NOMO-1 (cell line): Measurements from ENCODE around the gene OLA1.

ENCODE experiments used
- DNase-seq, 2 experiments: peaks; one replicate each; lab custom pipeline; 2025; ENCODE audit not compliant: unreplicated experiment in 2 of 2; lab: John Stamatoyannopoulos, UW

The OLA1 gene

DNA sequence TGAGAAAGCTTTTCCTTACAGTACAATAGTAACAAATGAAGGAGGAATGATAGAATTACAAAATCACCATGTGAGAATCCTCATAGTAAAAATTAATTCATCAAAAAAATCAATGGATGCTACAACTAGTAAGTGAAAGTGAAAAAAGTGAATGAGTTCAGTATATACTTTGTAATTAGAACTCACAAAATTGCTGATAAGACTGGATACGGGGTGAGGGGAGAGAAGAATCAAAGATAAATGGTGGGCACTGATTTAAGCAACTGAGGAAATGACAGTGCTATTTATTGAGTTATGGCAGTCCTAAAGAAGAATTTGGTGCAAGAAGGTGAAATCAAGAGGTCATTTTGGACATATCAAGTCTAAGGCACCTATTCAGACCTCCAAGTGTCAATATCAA lies 20.6 kb downstream of the OLA1 start:
- no peak for DNase-seq

GRCh38 chr2:174224665-174225288 lies 23.6 kb downstream of the OLA1 start:
- DNase-seq: no peak

- DNase-seq: no peak
Observed at GRCh38 chr2:174224125-174224524, 24.2 kb downstream of the OLA1 start.

- no peak for DNase-seq
Observed at GRCh38 chr2:174223388-174223787, 24.9 kb downstream of the OLA1 start.

- DNase-seq: no peak
Observed at GRCh38 chr2:174222154-174222553, 26.2 kb downstream of the OLA1 start.

DNA sequence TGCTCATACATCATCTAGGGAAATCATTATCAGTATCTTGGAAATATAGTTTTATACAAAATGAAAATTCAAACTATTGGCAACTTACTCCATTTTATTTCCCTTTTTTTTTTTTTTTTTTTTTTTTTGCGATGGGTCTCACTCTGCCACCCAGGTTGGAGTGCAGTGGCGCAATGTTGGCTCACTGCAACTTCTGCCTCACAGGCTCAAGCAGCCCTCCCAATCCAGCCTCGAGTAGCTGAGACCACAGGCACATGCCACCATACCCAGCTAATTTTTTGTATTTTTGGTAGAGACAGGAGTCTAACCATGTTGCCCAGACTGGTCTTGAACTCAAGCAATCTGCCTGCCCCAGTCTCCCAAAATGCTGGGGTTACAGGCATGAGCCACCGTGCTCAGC lies 29.0 kb downstream of the OLA1 start:
- no peak for DNase-seq

- DNase-seq: no peak
Observed at GRCh38 chr2:174218773-174219172, 29.6 kb downstream of the OLA1 start.

DNA sequence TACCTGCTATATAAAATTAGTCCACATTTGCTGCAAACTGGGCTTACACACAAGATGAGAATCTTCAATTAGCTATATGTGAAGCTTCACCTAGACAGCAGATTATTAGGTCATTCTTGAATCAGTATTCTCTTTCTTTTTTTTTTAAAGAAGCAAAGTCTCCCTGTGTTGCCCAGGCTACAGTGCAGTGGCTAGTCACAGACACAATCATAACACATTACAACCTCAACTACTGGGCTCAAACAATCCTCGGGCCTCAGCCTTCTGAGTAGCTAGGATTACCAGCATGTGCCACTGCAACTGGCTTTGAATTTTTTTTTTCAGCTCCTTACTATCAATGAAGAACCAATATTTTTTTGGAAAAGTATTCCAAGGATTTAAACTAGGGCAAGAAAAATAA lies 30.5 kb downstream of the OLA1 start:
- no peak for DNase-seq

DNA sequence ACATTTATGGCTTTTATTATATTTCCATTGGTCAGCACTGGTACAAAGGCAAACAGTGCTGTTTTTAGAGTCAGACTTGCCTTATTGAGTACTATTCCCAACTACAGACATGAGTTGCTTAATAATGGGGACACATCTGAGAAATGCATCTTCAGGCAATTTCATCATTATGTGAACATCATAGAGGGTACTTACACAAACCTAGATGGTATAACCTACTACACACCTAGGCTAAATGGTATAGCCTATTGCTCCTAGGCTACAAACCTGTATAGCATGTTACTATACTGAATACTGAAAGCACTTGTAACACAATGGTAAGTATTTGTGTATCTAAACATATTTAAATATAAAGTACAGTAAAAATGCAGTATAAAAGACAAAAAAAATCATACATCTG lies 36.4 kb downstream of the OLA1 start:
- DNase-seq: no peak

DNA sequence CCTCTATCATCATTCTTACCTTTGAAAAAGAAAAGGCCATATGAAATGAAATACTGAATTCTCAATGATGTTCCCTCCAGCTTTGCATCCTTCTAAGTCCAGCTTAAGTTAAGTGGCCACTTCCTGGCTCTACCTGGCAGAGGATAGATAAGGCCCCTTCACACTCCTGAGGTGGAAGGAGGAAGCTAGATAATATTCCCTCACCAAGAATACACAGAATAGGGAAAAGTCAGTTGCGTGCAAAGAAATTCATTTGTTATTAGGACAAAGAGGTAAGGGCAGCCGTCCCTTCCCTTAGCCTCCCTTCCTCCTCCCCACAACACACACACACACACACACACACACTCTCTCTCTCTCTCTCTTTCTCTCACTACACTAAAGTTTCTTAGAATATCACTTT lies 37.5 kb downstream of the OLA1 start:
- no peak for DNase-seq

- no peak for DNase-seq
Observed at GRCh38 chr2:174209325-174209724, 39.0 kb downstream of the OLA1 start.

- DNase-seq: no peak
Observed at GRCh38 chr2:174208026-174208425, 40.3 kb downstream of the OLA1 start.

- DNase-seq: no peak
Observed at GRCh38 chr2:174205562-174205961, 42.8 kb downstream of the OLA1 start.

GRCh38 chr2:174202188-174202587 lies 46.1 kb downstream of the OLA1 start:
- DNase-seq: no peak

GRCh38 chr2:174198846-174199564 lies 49.3 kb downstream of the OLA1 start:
- no peak for DNase-seq

GRCh38 chr2:174195253-174195652 lies 53.1 kb downstream of the OLA1 start:
- DNase-seq: no peak

- DNase-seq: no peak
Observed at GRCh38 chr2:174193737-174194136, 54.6 kb downstream of the OLA1 start.

- DNase-seq: no peak
Observed at GRCh38 chr2:174192664-174193063, 55.7 kb downstream of the OLA1 start.

GRCh38 chr2:174191342-174192074 lies 56.8 kb downstream of the OLA1 start:
- DNase-seq: no peak

DNA sequence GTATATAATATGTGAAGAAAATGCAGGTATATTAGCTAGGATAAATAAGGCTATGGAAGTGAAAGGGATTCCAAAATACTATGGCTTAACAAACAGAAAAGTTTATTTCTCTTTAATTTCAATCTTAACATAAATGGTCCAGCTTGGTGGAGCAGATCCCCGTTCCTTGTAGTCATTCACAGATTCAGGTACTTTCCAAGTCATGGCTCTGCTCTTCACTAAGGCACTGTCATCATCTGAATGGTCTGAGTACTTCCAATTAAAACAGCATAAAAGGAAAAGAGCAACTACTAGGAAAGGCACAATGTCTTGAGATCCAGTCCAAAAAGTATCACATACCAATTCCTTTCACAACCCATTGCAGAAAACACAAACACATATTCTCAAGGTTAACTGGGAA lies 63.4 kb downstream of the OLA1 start:
- no peak for DNase-seq

- no peak for DNase-seq
Observed at GRCh38 chr2:174184504-174184903, 63.8 kb downstream of the OLA1 start.

DNA sequence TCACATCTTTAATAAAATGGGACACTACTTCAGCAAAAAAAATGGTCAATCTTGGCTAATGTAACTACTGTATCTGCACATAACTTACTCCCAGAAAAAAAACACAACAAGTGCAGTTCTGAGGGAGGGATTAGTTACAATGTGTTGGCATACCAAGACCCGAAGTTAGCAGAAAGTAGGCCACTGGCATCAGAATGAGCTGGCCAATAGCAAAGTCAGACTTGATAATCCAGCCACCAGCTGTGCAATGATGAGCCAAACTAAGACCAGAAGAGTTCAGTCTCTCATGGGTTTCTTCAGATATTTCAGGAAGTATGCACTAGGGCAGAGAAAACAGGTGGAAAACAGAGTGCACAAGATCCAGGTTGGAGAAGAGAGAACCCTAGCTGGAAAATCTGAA lies 65.3 kb downstream of the OLA1 start:
- no peak for DNase-seq
